ENCODE data around the gene SCARB1.

Gene SCARB1

DNA sequence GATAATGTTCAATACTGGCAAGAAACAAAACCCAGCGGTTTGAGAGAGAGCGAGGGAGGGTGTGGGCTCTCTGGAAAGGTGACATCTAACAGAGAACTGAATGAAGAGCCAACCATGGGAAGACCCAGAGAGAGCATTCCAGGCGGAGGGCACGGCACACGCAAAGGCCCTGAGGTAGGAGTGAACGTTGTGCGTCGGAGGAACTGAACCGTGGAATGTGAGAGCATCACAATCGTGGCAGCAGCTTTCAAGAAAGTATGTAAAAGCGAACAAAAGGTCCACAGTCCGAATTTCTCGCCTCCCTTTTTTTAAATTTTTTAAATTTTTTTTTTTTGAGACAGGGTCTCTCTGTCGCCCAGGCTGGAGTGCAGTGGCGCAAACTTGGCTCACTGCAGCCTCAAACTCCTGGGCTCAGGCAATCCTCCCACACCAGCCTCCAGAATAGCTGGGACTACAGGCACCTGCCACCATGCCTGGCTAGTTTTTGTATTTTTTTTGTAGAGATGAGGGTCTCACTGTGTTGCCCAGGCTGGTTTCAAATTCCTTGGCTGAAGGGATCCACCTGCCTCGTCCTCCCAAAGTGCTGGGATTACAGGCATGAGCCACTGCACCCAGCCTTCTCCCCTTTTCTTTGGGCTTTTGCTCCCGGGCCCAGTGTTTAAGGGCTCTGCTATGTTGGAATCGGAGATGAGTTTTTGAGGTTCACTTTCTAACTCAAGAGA lies 15.3 kb upstream of the SCARB1 start:
- FAIRE-seq = no peak

GRCh38 chr12:124877423-124877822 lies 13.8 kb upstream of the SCARB1 start:
- no peak for FAIRE-seq
- no peak for DNase-seq (ENCODE audit: insufficient read length, low spot score)

More for the DNA sequence above, 15.3 kb upstream of the SCARB1 start:
- no peak for DNase-seq (ENCODE audit: insufficient read length, low spot score)
- TF ChIP-seq CTCF (IDR thresholded peaks at IDR 0.05; ENCODE audit: insufficient read depth, missing control alignments) = no peak

GRCh38 chr12:124876171-124876570 lies 12.5 kb upstream of the SCARB1 start:
- FAIRE-seq (no peak), DNase-seq (ENCODE audit: insufficient read length, low spot score) (no peak)
- no peak for TF ChIP-seq CTCF (IDR thresholded peaks at IDR 0.05; ENCODE audit: insufficient read depth, missing control alignments)

More at GRCh38 chr12:124877423-124877822, 13.8 kb upstream of the SCARB1 start:
- no peak for TF ChIP-seq CTCF (IDR thresholded peaks at IDR 0.05; ENCODE audit: insufficient read depth, missing control alignments)

DNA sequence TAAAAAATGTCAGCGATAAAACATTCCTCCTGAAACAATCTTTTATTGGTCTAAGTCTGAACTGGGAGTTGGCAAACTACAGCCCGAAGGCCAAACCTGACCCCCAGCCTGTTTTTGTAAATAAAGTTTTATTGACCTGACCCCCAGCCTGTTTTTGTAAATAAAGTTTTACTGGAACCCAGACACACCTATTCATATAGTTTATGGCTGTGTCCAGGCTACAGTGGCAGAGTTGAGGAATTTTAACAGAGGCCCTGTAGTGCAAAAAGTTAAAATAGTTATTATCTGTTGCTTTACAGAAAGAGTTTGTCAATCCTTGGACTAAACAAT lies 12.1 kb upstream of the SCARB1 start:
- no peak for TF ChIP-seq CTCF (IDR thresholded peaks at IDR 0.05; ENCODE audit: insufficient read depth, missing control alignments)
- no peak for DNase-seq (ENCODE audit: insufficient read length, low spot score)
- FAIRE-seq = no peak

DNA sequence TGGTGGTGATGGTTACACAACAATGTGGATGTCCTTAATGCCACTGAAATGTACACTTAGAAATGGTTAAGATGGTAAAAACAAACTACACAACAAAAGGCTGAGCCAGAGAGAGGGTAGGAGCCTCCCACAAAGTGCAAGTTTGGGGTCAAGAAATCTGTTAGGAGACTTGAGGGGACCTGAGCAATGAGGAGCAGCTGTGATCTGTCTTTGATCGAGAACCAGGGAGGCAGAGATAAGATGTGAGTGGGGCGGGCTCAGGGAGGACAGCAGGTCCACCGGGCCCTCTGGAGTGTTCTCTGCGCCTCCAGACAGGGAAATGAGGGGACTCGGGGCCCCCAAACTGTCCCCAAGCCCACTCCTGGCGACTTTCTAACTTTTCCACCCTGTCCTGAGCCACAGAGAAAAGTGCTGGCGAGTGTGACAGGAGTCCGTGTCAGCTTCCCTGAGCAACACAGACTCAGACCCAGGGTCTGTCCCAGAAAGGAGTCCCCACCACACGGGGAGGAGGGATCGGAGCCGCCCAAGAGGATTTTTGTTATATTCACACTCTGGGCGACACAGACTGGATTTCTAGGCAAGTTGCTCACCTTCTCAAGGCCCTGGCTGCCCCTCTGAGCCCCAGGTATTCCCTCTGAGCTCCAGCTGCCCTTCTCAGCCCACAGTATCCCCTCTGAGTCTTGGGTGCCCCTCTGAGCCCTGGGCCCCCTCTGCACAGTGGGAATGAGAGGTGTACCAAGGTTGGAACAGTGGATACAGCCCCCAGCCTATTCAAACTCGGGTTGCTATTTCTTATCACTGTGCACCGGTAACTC lies 11.5 kb upstream of the SCARB1 start:
- DNase-seq (ENCODE audit: insufficient read length, low spot score) (no peak), FAIRE-seq (no peak)
- TF ChIP-seq CTCF (IDR thresholded peaks at IDR 0.05; ENCODE audit: insufficient read depth, missing control alignments) = no peak

DNA sequence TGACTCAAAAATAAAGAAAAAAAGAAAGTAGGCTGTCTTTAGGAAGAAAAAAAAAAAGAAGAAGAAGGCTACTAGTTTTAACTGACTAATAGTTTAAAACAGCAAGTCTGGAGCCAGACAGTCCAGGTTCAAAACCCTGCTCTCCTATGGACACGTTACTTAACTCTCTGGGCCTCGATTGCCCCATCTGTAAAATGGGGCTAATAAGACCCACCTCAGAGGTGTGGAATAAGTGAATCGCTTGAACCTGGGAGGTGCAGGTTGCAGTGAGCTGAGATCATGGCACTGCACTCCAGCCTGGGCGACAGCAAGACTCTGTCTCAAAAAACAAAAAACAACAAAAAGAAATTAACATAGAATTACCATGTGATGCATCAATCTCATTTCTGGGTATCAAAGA lies 10.5 kb upstream of the SCARB1 start:
- no peak for TF ChIP-seq CTCF (IDR thresholded peaks at IDR 0.05; ENCODE audit: insufficient read depth, missing control alignments)
- FAIRE-seq = no peak

More for the DNA sequence above, 10.5 kb upstream of the SCARB1 start:
- DNase-seq (ENCODE audit: insufficient read length, low spot score) = no peak
